Activated naive CD8-positive, alpha-beta T cell treated with anti-CD3 and anti-CD28 coated beads, Interleukin-2, amount 50 U/mL, for 24 hours (primary cell): ENCODE results near the gene SRL.

Source experiments
- ATAC-seq: fragments of 150-1000 bp; cut with Tn5 transposase; one replicate; pipeline ENCODE4 v1.10.0; 2021
- DNase-seq: peaks from one replicate; pipeline ENCODE4 v3.0.0; 2021
- H3K27ac Mint-ChIP-seq: one replicate; pipeline ENCODE4 v1.8.0; 2021; ENCODE audit warnings: mild to moderate bottlenecking, mixed read lengths
- H3K27me3 Mint-ChIP-seq: one replicate; pipeline ENCODE4 v1.8.0; 2021; ENCODE audit warnings: mixed read lengths
- H3K36me3 Mint-ChIP-seq: one replicate; pipeline ENCODE4 v1.8.0; 2021; ENCODE audit warnings: low read depth, mixed read lengths
- H3K4me1 Mint-ChIP-seq: one replicate; pipeline ENCODE4 v1.8.0; 2021; ENCODE audit warnings: mixed read lengths
- H3K4me3 Mint-ChIP-seq: one replicate; pipeline ENCODE4 v1.8.0; 2021; ENCODE audit warnings: mild to moderate bottlenecking, moderate library complexity, mixed read lengths
- H3K9me3 Mint-ChIP-seq: one replicate; pipeline ENCODE4 v1.8.0; 2021; ENCODE audit warnings: mixed read lengths

SRL gene

DNA sequence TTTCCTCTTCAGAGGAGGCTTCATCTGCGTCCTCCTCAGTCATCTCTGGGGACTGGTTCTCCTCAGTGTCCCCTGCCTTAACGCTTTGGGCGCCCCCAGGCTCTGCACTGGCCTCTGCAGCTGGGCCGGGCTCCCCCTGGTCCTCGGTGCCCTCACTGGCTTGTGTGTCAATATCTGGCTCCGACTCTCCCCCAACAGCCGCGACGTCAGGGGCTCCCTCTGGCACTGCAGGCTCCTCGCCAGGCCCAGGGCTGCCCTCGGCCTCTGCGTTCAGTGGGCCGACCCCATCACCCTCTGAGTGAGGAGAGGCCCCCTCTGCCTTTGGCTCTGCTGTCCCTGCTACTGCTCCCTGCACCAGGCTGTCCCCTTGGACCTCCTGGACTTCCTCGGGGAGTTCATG is 34.7 kb downstream of the SRL start:
- peaks cover 1% of the 10 kb centered on the region for H3K27me3 Mint-ChIP-seq
- peak; percentile 20 for ATAC-seq
- H3K4me3 Mint-ChIP-seq: no peak overlapping the region

DNA sequence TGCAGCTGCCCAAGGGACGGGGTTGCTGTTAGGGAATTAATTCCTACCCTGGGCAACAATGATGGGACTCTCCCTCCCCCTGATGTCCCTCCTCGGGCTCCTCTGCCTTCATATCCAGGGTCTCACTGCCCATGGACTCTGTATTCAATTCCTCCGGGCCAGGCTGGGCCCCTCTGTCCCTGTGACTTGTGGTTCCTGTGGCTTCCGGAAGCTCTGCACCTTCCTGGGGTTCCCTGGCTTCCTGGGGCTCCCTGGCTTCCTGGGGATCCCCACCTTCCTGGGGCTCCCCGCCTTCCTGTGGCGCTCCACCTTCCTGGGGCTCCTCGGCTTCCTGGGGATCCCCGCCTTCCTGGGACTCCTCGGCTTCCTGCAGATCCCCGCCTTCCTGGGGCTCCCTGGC is 35.2 kb downstream of the SRL start:
- Mint-ChIP-seq H3K4me3 (no peak overlapping the region), H3K27me3 (peaks cover 1% of the 10 kb centered on the region), H3K36me3 (no peaks in the 10 kb centered on the region), H3K4me1 (peaks cover 4% of the 10 kb centered on the region), H3K9me3 (no peaks in the 10 kb centered on the region), H3K27ac (no peak overlapping the region)
- ATAC-seq (no peak), DNase-seq (no peak)

More for the DNA sequence above, 34.7 kb downstream of the SRL start:
- Mint-ChIP-seq H3K9me3 (no peaks in the 10 kb centered on the region), H3K4me1 (peaks cover 4% of the 10 kb centered on the region), H3K36me3 (no peaks in the 10 kb centered on the region), H3K27ac (no peak overlapping the region)
- no peak for DNase-seq

DNA sequence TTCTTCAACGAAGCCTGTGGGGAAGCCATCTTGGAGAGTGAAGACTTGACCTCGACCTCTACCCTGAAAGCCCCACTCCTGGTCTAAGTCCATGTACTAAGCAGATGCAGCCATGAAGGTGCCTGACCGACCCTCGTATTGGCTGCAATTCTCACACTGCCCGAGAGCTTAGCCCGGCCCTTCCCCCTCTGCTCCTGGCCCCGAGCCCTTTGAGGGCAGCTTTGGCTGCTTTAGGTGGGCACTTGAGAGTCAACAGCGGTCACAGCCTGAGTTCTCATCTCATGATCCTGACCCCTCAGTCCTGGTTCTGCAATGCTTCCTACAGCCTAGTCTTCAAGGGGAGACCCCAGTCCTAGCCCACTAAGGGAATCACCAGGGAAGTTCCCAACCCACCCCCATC is 35.9 kb downstream of the SRL start:
- no peak overlapping the region for H3K4me3 Mint-ChIP-seq
- H3K9me3 Mint-ChIP-seq: no peaks in the 10 kb centered on the region
- peaks cover 4% of the 10 kb centered on the region for H3K4me1 Mint-ChIP-seq
- no peaks in the 10 kb centered on the region for H3K36me3 Mint-ChIP-seq
- H3K27me3 Mint-ChIP-seq: peaks cover 1% of the 10 kb centered on the region
- H3K27ac Mint-ChIP-seq: no peak overlapping the region
- DNase-seq (no peak), ATAC-seq (no peak)

DNA sequence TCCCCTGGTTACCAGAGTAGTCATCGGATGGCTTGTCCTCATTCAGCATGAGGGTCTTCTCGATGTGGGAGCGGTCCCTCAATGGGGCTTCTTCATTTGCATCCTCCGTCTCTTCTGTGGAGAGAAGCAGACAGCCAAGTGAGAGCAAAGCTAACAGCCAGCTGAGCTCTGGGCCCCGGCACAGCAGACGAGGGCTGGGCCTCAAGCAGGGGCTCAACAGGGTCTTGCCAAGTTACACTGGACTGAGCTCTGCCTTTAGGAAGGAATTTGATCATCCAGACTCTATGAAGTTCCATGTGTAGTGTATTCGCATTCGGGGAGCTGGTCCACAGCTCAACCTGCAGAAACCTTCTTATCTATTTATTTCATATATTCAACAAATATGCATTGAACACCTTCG is 37.4 kb downstream of the SRL start:
- ATAC-seq: no peak
- peaks cover 7% of the 10 kb centered on the region for H3K4me1 Mint-ChIP-seq
- H3K27ac Mint-ChIP-seq: no peak overlapping the region
- peaks cover 3% of the 10 kb centered on the region for H3K27me3 Mint-ChIP-seq
- H3K9me3 Mint-ChIP-seq: no peaks in the 10 kb centered on the region
- H3K4me3 Mint-ChIP-seq: no peak overlapping the region
- no peak for DNase-seq
- H3K36me3 Mint-ChIP-seq: no peaks in the 10 kb centered on the region

DNA sequence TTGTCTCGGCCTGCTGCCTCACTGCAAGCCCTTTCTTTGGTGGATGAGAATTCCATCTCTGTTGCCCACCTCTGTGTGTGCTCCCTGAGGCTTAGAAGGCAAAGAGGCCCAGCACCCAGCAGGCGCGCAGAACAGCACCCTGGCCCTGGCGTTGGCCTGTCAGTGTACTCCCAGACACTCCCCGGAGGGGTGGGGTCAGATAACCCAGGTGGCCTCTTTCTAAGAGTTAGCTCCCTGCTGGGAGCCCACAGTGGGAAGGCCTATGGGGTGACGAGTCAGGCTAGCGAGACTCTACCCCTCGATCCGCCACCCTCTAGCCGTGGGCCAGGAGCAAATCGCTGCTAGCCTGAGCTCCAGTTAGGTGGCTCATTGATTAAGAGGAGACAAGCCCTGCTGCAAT is 38.1 kb downstream of the SRL start:
- Mint-ChIP-seq H3K4me1 (peaks cover 7% of the 10 kb centered on the region), H3K36me3 (no peaks in the 10 kb centered on the region), H3K27ac (no peak overlapping the region), H3K4me3 (no peak overlapping the region), H3K9me3 (no peaks in the 10 kb centered on the region), H3K27me3 (peaks cover 3% of the 10 kb centered on the region)
- DNase-seq: no peak
- no peak for ATAC-seq

DNA sequence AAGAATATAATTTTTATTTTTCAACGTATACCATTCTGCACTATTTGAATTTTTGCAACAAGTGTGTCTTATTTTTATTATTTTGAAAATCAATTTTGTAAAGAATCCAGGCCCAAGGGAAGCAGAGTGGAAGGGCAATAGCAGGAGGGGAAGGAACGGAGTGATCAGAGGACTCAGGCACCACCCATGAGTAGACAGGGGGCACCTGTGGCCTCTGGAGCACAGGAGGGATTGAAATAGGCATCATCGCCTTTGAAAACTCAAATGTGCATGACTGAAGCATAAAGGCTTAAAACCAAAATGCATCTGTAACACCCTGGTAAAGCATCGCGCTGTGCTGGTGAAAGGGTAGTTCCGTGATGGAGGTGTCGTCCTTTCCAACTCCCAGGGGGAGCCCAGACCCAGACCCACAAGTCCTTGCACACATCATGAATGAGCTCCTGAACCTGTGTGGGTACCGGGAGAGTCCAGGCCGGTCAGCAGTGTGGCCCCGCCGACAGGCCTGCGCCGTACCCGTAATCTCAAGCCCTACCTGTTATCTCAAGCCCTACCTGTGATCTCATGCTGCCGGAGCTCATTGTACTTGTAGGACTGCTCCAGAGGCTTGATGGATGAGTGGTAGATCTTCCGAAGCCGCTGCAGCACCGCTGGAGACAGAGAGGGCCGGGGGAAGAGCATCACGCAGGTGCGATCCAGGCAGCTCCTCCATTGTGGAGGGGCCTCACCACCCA is 39.1 kb downstream of the SRL start:
- Mint-ChIP-seq H3K4me1 (peaks cover 7% of the 10 kb centered on the region), H3K9me3 (no peaks in the 10 kb centered on the region), H3K27me3 (peaks cover 3% of the 10 kb centered on the region), H3K4me3 (no peak overlapping the region), H3K36me3 (no peaks in the 10 kb centered on the region), H3K27ac (no peak overlapping the region)
- DNase-seq (no peak), ATAC-seq (no peak)

DNA sequence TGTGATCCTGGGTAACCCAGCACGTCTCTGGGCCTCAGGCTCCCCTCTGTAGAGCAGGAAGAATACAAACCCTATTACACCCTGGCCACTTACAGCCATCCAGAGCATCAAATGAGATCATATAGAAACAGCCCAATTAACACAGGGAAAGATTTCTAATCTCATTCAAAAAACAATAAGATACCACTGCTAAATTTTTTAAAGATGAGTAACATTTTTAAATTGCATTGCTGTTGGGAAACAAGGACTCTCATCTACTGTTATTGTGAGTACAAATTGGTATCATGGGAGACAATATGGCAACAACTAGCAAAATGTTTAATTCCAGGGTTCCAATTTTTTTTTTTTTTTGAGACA is 41.1 kb downstream of the SRL start:
- H3K36me3 Mint-ChIP-seq: no peaks in the 10 kb centered on the region
- H3K4me1 Mint-ChIP-seq: peaks cover 3% of the 10 kb centered on the region
- peaks cover 2% of the 10 kb centered on the region for H3K27me3 Mint-ChIP-seq
- no peak for ATAC-seq
- no peaks in the 10 kb centered on the region for H3K9me3 Mint-ChIP-seq
- H3K27ac Mint-ChIP-seq: no peak overlapping the region
- no peak for DNase-seq
- no peak overlapping the region for H3K4me3 Mint-ChIP-seq

DNA sequence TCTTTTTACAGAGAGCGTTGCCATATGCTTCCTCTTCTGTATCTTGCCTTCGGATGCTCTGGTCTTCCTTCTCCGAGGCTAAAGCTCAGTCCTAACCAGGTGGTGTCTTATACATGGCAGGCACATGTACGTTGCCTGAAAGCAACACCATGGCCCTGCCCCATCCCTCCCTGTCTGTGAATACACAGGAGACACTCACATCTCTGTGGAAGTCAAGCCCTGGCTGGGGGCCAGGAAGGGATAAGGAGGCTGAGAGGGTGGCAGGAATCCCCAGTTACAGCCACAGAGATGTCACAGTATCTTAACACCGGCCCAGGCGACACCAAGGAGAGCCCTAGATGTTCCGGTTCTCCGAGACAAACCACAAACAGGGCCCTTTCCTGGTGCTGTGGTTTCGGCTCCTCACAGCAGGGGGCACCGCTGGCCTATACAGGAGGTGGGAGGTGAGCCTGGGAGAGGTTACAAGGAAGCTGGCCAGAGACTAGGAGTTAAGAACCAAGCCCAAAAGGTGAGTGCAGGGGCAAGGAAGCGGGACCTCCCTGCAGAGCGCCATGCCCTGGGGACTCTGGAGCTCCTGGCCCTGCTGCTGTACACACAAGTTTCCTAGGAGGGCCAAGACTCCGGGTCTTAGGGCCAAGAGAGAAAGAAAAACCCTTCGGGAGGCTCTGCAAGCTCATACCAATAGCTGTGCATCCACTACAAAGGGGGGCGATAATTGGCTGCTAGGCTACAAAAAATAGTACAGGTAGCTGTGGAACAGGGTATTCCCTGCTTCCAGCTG is 41.7 kb downstream of the SRL start:
- H3K4me3 Mint-ChIP-seq: no peak overlapping the region
- peaks cover 2% of the 10 kb centered on the region for H3K27me3 Mint-ChIP-seq
- DNase-seq (peak; percentile 41), ATAC-seq (peak; percentile 59)
- H3K4me1 Mint-ChIP-seq: peaks cover 3% of the 10 kb centered on the region
- no peak overlapping the region for H3K27ac Mint-ChIP-seq
- H3K9me3 Mint-ChIP-seq: no peaks in the 10 kb centered on the region
- no peaks in the 10 kb centered on the region for H3K36me3 Mint-ChIP-seq

DNA sequence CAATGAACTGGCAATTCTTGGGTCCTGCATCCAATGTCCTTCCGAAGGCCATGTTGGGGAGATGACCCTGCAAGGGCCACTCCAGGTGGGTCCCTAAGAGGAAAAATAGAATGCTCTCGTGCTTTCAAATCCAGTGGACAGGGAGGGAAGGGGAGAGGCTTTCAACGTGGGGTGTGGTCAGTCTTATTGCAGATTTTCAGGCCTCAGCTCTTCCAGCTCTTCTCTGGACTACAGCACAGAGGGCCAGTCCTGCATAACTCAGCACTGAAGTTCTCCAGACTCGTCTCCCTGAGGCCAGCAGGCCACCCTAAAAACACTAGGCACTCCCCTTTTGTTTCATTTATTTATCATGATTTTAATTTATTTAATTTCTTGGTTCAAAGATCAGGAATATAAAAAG is 43.1 kb downstream of the SRL start:
- no peak overlapping the region for H3K27ac Mint-ChIP-seq
- H3K27me3 Mint-ChIP-seq: peaks cover 2% of the 10 kb centered on the region
- DNase-seq (no peak), ATAC-seq (no peak)
- H3K4me1 Mint-ChIP-seq: peaks cover 3% of the 10 kb centered on the region
- no peak overlapping the region for H3K4me3 Mint-ChIP-seq
- H3K9me3 Mint-ChIP-seq: no peaks in the 10 kb centered on the region
- no peaks in the 10 kb centered on the region for H3K36me3 Mint-ChIP-seq

DNA sequence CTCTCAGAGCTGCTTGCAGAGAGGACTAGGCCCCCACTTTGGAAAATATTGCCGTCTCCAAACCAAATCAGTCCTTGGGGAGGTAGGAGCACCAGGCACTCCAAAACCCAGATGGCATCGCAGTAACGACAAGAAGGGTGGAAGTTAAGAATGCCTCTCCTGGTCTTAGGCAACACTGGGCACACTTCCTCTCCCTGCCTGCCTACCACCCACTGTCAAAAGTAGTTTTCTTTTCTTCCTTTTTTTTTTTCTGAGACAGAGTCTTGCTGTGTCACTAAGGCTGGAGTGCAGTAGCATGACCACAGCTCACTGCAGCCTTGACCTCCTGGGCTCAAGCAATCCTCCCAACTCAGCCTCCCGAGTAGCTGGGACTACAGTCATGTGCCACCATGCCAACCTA is 47.2 kb downstream of the SRL start:
- H3K27ac Mint-ChIP-seq: no peak overlapping the region
- ATAC-seq: no peak

DNA sequence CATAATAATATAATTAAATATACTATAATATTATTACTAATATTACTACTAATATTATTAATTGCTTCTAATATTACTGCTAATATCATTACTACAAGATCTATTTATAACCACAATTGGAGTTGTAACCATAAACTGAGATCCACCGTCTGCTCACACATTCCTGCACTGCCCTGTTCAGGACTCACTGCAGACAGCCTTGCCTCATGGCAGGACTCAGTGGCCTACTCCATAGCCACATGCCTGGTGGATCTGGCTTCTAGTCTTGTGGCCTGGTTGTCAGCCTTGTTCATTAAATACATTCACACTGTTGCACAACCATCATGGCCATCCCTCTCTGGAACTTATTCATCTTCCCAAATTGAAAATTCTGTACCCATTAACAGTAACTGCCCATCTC is 48.0 kb downstream of the SRL start:
- ATAC-seq (no peak), DNase-seq (no peak)
- Mint-ChIP-seq H3K36me3 (no peaks in the 10 kb centered on the region), H3K4me3 (no peak overlapping the region), H3K27ac (no peak overlapping the region), H3K4me1 (no peaks in the 10 kb centered on the region), H3K27me3 (no peaks in the 10 kb centered on the region), H3K9me3 (no peaks in the 10 kb centered on the region)

More for the DNA sequence above, 47.2 kb downstream of the SRL start:
- no peaks in the 10 kb centered on the region for H3K4me1 Mint-ChIP-seq
- no peak overlapping the region for H3K4me3 Mint-ChIP-seq
- no peaks in the 10 kb centered on the region for H3K9me3 Mint-ChIP-seq
- H3K36me3 Mint-ChIP-seq: no peaks in the 10 kb centered on the region
- no peaks in the 10 kb centered on the region for H3K27me3 Mint-ChIP-seq
- no peak for DNase-seq

DNA sequence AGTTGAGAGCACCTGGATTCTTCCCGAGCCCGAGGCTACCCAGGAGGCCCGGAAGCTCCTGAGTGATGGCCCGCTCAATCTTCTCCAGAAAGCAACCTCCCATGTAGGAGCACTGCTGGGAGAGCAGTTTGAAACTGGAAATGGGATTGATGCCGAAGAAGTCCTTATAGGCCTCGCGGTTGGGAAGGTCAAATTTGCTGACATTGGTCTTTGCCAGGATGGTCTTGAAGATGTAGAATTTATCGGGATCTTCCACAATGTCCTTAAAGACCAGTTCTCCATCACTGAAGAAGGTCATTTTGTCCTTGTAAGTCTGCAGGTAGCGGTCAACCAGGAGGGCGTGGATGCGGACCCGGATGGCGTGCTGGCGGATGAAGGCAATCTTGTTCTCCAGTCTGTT is 49.7 kb downstream of the SRL start:
- Mint-ChIP-seq H3K36me3 (no peaks in the 10 kb centered on the region), H3K4me1 (no peaks in the 10 kb centered on the region), H3K9me3 (no peaks in the 10 kb centered on the region), H3K4me3 (no peak overlapping the region), H3K27me3 (peaks cover 4% of the 10 kb centered on the region), H3K27ac (no peak overlapping the region)
- no peak for DNase-seq
- ATAC-seq: no peak

DNA sequence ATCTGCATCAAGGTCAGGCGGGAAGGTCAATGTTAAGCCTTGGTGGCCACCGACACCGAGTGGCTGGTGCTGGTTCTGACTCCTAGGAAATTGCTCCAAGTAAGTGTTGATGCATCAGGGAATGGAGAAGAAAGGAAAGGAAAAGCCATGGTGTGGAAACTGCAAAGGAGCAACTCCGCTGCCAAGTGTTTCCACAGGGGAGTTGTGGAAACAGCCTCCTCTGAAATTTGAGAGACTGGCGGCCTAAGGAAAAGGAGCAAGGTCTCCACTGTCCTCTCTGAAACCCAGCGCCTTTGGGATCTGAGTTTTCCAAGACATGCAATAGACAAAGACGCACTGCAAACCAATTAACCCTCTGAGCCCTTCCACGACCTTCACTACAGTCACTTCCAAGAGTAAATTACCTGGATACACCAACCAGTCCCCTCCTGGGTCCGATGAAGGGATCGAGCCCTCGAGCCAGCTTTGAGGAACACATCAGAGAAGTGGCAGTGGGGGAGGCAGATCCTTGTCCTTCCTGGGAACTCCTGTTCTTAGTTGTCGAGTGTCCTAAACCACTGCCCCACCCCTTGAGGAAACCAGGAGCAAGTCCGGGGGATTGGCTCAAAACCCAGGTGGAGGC is 51.1 kb downstream of the SRL start:
- Mint-ChIP-seq H3K4me3 (no peak overlapping the region), H3K27me3 (peaks cover 7% of the 10 kb centered on the region), H3K36me3 (no peaks in the 10 kb centered on the region), H3K4me1 (no peaks in the 10 kb centered on the region), H3K27ac (no peak overlapping the region), H3K9me3 (no peaks in the 10 kb centered on the region)
- DNase-seq (no peak), ATAC-seq (no peak)

DNA sequence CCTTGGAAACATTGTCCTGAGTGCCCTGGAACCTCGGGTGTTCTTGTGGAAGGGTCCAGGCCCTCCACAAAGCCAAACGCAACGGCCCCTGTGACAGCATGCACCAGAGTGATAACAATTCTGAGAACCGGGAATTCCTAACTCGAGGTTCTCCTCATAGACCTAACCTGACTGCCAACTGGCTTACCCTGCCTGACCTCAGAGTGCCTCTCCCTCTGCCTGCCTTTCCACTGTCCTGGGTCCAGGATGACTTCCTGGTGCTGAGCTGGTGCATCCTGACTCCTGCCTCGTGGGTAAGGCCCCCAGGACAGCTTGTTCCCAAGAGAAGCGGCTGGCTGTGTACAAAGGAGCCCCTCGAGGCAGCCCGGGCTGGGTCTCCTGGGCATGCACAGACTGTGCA is 51.8 kb downstream of the SRL start:
- Mint-ChIP-seq H3K4me1 (no peaks in the 10 kb centered on the region), H3K4me3 (no peak overlapping the region), H3K27me3 (peaks cover 7% of the 10 kb centered on the region), H3K36me3 (no peaks in the 10 kb centered on the region), H3K27ac (no peak overlapping the region), H3K9me3 (no peaks in the 10 kb centered on the region)
- ATAC-seq (peak; percentile 15), DNase-seq (no peak)

DNA sequence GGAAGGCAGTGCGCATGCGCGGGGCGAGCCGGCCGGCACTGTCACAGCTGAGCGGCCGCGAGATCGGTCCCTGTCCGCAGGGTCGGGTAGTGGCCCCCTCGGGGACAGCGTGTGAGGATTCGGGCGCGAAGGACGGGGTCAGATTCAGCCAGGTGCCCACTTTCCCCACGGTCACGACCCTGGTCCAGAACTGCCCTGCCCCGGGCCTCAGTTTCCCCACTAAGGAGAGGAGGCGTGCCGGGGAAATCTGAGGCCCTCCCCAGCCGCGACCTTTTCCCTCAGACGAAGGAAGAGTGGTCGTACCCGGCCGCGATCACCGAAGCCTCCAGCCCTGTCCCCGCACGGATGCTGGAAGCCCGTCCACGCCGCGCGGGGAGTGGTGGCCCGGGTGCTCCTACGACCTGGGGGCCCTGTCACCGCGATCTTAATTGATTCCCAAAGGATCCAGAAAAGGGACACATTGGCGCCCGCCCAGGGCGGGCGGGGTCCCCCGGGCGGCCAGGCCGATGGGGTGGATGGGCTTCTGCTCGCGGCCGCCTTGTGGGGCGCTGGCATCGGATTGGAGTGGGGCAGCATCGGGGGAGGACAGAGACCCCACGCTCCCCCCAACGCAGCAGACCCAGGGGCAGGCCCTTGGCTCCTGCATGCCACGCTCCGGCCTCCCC is 57.7 kb downstream of the SRL start:
- no peak for DNase-seq
- ATAC-seq: no peak
- Mint-ChIP-seq H3K4me3 (peak overlapping the region; percentile 79), H3K36me3 (no peaks in the 10 kb centered on the region), H3K9me3 (no peaks in the 10 kb centered on the region), H3K27ac (peak overlapping the region; percentile 68), H3K4me1 (peaks cover 7% of the 10 kb centered on the region), H3K27me3 (peaks cover 10% of the 10 kb centered on the region)
